Limb (tissue), 2 donors: ENCODE data around the gene APOD.
A peak's percentile ranks its signal among the peaks of the same experiment; 100 is the strongest.
"Not testable (repeated sequence)": the region's sequence is repeated elsewhere in the genome, so short reads cannot be mapped to it uniquely, and the experiment has no call there.

Experiments used
- DNase-seq, 2 donors: peaks; one replicate each; pipeline ENCODE4 v3.0.0-alpha.2; 2016; ENCODE audit errors: extremely low spot score in 2 of 2

APOD gene

GRCh38 chr3:195583831-195584542, at the start of gene APOD:
TSS of gene APOD (minus strand) at chr3:195583940. CDS start at chr3:195579461, 4,479 bp downstream.
- peak; percentile 32 to 47 for DNase-seq

GRCh38 chr3:195633351-195633750, 49.6 kb upstream of the APOD start:
- not testable (repeated sequence) for DNase-seq

- DNase-seq, result not testable (repeated sequence)
Measured at GRCh38 chr3:195632501-195633185, 48.9 kb upstream of the APOD start.

- DNase-seq, result not testable (repeated sequence)
Measured at GRCh38 chr3:195632046-195632445, 48.3 kb upstream of the APOD start.

- DNase-seq, result not testable (repeated sequence)
Measured at GRCh38 chr3:195630938-195631495, 47.3 kb upstream of the APOD start.

GRCh38 chr3:195630086-195630917, 46.6 kb upstream of the APOD start:
- not testable (repeated sequence) for DNase-seq

GRCh38 chr3:195629682-195630081, 45.9 kb upstream of the APOD start:
- not testable (repeated sequence) for DNase-seq

- not testable (repeated sequence) for DNase-seq
Measured at GRCh38 chr3:195628386-195628920, 44.7 kb upstream of the APOD start.

- DNase-seq, result not testable (repeated sequence)
Measured at GRCh38 chr3:195627515-195628385, 44.0 kb upstream of the APOD start.

GRCh38 chr3:195624603-195625560, 41.1 kb upstream of the APOD start:
- DNase-seq, result not testable (repeated sequence)

- not testable (repeated sequence) for DNase-seq
Measured at GRCh38 chr3:195624171-195624570, 40.4 kb upstream of the APOD start.

- not testable (repeated sequence) for DNase-seq
Measured at GRCh38 chr3:195623217-195623965, 39.7 kb upstream of the APOD start.

GRCh38 chr3:195622523-195623170, 38.9 kb upstream of the APOD start:
- not testable (repeated sequence) for DNase-seq

- not testable (repeated sequence) for DNase-seq
Measured at GRCh38 chr3:195622012-195622411, 38.3 kb upstream of the APOD start.

GRCh38 chr3:195621095-195621494, 37.4 kb upstream of the APOD start:
- DNase-seq, result not testable (repeated sequence)

GRCh38 chr3:195620476-195620875, 36.7 kb upstream of the APOD start:
- not testable (repeated sequence) for DNase-seq

GRCh38 chr3:195619591-195620369, 36.0 kb upstream of the APOD start:
- DNase-seq, result not testable (repeated sequence)
